ENCODE measurements around the gene SH3BGR. TPM values are rescaled to one million over a fixed set of nuclear protein-coding genes. Genes with fewer than 3 reads are reported as not detected.

SH3BGR gene
- total and polyA plus RNA-seq, 2 donors (not counting 3 experiments of a cell fraction or from before 2014, with no cell fraction given), result 1.1 TPM; not detected in 1

DNA sequence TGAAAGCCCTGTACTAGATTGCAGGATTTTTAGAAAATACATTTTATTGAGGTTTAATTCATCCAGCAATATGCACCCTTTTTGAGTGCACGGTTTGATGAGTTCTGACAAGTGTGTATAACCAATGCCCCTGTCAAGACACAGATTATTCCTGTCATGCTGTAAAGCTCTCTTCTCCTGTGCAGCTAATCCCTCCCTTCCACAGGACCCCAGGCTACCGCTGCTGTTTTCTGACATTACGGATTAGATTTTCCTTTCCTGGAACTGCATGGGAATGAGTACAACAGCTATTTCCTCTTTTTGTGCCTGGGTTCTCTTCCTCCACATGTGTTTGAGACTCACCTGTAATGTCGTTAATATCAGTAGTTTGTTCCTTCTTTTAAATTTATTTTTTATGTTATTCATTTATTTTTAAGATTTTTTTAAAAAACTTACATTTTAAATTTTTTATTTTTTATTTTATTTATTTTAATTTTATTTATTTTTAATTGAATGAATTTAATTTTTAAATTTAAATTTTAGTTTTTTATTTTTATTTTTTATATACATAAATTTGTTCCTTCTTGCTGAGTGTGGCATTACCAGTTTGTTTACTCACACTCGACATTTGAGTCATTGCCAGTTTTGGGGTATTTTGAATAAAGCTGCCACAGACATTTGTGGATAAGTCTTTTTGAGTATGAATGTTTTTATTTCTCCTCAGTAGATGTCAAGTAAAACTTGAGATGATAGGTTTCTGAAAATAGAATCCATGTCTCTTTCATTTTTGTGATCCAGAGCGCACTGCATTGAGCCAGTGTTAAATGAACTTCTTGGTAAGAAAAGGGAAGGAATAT is 82.0 kb downstream of the SH3BGR start:
- no peak for TF ChIP-seq FOS (IDR thresholded peaks at IDR 0.05; ENCODE audit: borderline replicate concordance, insufficient read depth, low read length)
- no peak for TF ChIP-seq EZH2 (IDR thresholded peaks at IDR 0.05; ENCODE audit: borderline replicate concordance, low read depth, low read length, severe bottlenecking)
- TF ChIP-seq MYC (IDR thresholded peaks at IDR 0.05; ENCODE audit: low read depth, low read length), result no peak
- TF ChIP-seq, protein P1, sequence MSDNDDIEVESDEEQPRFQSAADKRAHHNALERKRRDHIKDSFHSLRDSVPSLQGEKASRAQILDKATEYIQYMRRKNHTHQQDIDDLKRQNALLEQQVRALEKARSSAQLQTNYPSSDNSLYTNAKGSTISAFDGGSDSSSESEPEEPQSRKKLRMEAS (IDR thresholded peaks at IDR 0.05; ENCODE audit: insufficient read depth, insufficient read length), result no peak
- no peak for TF ChIP-seq POLR2AphosphoS5 (IDR thresholded peaks at IDR 0.05; ENCODE audit: insufficient read depth, low read depth, low read length)
- TF ChIP-seq, protein P2, sequence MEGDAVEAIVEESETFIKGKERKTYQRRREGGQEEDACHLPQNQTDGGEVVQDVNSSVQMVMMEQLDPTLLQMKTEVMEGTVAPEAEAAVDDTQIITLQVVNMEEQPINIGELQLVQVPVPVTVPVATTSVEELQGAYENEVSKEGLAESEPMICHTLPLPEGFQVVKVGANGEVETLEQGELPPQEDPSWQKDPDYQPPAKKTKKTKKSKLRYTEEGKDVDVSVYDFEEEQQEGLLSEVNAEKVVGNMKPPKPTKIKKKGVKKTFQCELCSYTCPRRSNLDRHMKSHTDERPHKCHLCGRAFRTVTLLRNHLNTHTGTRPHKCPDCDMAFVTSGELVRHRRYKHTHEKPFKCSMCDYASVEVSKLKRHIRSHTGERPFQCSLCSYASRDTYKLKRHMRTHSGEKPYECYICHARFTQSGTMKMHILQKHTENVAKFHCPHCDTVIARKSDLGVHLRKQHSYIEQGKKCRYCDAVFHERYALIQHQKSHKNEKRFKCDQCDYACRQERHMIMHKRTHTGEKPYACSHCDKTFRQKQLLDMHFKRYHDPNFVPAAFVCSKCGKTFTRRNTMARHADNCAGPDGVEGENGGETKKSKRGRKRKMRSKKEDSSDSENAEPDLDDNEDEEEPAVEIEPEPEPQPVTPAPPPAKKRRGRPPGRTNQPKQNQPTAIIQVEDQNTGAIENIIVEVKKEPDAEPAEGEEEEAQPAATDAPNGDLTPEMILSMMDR (IDR thresholded peaks at IDR 0.05; ENCODE audit: extremely low read depth in 1 of 2, insufficient read depth in 1 of 2, low read depth in 1 of 2, low read length in 2 of 2), result no peak
- no peak for TF ChIP-seq JUN (IDR thresholded peaks at IDR 0.05; ENCODE audit: borderline replicate concordance, insufficient read depth, insufficient read length, low read depth)
- TF ChIP-seq POLR2A (IDR thresholded peaks at IDR 0.05; ENCODE audit: low read depth, low read length), result no peak
- no peak for TF ChIP-seq GATA2 (IDR thresholded peaks at IDR 0.05; ENCODE audit: insufficient read depth, insufficient read length, low read depth, low read length)
- no TSS peak for BruUV-seq (replicated peaks)
- no peak overlapping the region for H3K27ac ChIP-seq (ENCODE audit: insufficient read depth, low read depth, low read length)
- intact Hi-C loops (cut with micrococcal nuclease) (no loop called here), dilution Hi-C loops (cut with MboI; ENCODE audit: extremely low pct_ligation_motif_present, low sequenced_read_pairs) (no loop called here)
- FAIRE-seq (no peak), DNase-seq (ENCODE audit: low read depth, low spot score) (no peak)
- ChIA-PET CTCF (interaction anchor here (0.7 to 2.3 kb wide), 2 partner anchors 13 to 16 kb away, joined by 3 to 9 read pairs; no protein-coding TSS in a partner anchor), POLR2A (no interaction called here)
- H3K27me3 ChIP-seq (ENCODE audit: control insufficient read depth in 2 of 2, insufficient read depth in 2 of 2, low read length in 2 of 2), result no peaks in the 10 kb centered on the region
- no peaks in the 10 kb centered on the region for H3K4me1 ChIP-seq (ENCODE audit: control insufficient read depth, extremely low read depth, insufficient read depth, low read length)
- H3K4me2 ChIP-seq (ENCODE audit: insufficient read depth, low read length), result no peak overlapping the region
- no peaks in the 10 kb centered on the region for H3K9me3 ChIP-seq (replicated peaks; ENCODE audit: control insufficient read depth, insufficient read depth, low read length)
- no peak overlapping the region for H3K9ac ChIP-seq (replicated peaks; ENCODE audit: extremely low read depth, insufficient read depth, low read length)
- H3K9me1 ChIP-seq (replicated peaks; ENCODE audit: control insufficient read depth, extremely low read depth, insufficient read depth, low read length), result no peaks in the 10 kb centered on the region
- H4K20me1 ChIP-seq (replicated peaks; ENCODE audit: control insufficient read depth, extremely low read depth, insufficient read depth, low read length), result no peaks in the 10 kb centered on the region
- H2AFZ ChIP-seq (ENCODE audit: low read depth, low read length), result no peak overlapping the region
- H3K4me3 ChIP-seq (replicated peaks in 1 of 3; ENCODE audit: insufficient read depth in 1 of 3, low read depth in 1 of 3, low read length in 3 of 3), result no peak overlapping the region
- no peaks in the 10 kb centered on the region for H3K79me2 ChIP-seq (ENCODE audit: control insufficient read depth, insufficient read depth, low read length)
- no peaks in the 10 kb centered on the region for H3K36me3 ChIP-seq (ENCODE audit: control insufficient read depth in 2 of 2, extremely low read depth in 1 of 2, insufficient read depth in 2 of 2, low read length in 2 of 2)

Data from endothelial cell of umbilical vein (primary cell).